Astrocyte (in vitro differentiated cells and primary cell): ENCODE data around the gene ROBO2.

ENCODE experiments used
- EZH2 ChIP-seq: IDR thresholded peaks from 2 replicates; pipeline ENCODE4 v1.6.1; 2012; ENCODE audit warnings: mild to moderate bottlenecking, low read length, inconsistent platforms; ENCODE audit not compliant: insufficient read depth
- TF ChIP-seq, protein P1 (sequence below): IDR thresholded peaks from 2 replicates; pipeline ENCODE4 v1.5.1; 2011; ENCODE audit warnings: low read depth, mild to moderate bottlenecking, inconsistent platforms, low read length, moderate library complexity; ENCODE audit not compliant: insufficient read depth

DNA sequence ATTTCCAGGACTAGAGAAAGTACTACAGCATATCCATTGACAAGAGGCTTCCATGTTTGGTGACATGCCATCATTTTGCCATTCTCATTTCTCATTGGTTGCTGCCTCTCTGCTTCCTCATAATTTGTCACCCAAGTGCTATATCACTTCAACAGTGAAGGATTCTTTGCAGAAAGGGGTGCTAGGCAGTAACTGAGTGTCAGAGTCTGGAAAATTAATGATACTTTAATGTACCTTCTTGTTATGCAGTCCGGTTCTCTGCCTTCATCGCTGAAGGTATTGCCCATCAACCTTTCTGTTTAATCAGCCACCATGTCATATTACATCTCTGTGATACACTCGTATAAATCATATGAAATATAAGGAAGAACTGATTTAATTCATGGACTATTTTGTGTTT lies 550.3 kb downstream of the ROBO2 start:
- TF ChIP-seq, protein P1, sequence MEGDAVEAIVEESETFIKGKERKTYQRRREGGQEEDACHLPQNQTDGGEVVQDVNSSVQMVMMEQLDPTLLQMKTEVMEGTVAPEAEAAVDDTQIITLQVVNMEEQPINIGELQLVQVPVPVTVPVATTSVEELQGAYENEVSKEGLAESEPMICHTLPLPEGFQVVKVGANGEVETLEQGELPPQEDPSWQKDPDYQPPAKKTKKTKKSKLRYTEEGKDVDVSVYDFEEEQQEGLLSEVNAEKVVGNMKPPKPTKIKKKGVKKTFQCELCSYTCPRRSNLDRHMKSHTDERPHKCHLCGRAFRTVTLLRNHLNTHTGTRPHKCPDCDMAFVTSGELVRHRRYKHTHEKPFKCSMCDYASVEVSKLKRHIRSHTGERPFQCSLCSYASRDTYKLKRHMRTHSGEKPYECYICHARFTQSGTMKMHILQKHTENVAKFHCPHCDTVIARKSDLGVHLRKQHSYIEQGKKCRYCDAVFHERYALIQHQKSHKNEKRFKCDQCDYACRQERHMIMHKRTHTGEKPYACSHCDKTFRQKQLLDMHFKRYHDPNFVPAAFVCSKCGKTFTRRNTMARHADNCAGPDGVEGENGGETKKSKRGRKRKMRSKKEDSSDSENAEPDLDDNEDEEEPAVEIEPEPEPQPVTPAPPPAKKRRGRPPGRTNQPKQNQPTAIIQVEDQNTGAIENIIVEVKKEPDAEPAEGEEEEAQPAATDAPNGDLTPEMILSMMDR: no peak
- no peak for TF ChIP-seq EZH2
